RWPE2 (cell line): ENCODE results near the gene JAK1.

ENCODE experiments used
- ATAC-seq: fragments of 200-7000 bp; cut with Tn5 transposase; 3 replicates; pipeline ENCODE4 v1.9.1; 2021; ENCODE audit warnings: low read depth
- DNase-seq: peaks from one replicate; pipeline ENCODE4 v3.0.0-alpha.2; 2020; ENCODE audit warnings: low spot score
- H3K27ac ChIP-seq: fragments of 450-650 bp; 2 replicates; pipeline ENCODE4 v1.5.1; 2017; ENCODE audit warnings: mild to moderate bottlenecking; ENCODE audit not compliant: poor library complexity, severe bottlenecking
- H3K27me3 ChIP-seq: fragments of 250-450 bp; sonication (Bioruptor Pico); 2 replicates; pipeline ENCODE4 v1.5.1; 2021; ENCODE audit warnings: mild to moderate bottlenecking, moderate library complexity; ENCODE audit not compliant: insufficient read depth, poor library complexity, severe bottlenecking
- H3K36me3 ChIP-seq: fragments of 250-450 bp; sonication (Bioruptor Pico); 2 replicates; pipeline ENCODE4 v1.5.1; 2020; ENCODE audit warnings: low read depth, mild to moderate bottlenecking, moderate library complexity
- H3K4me1 ChIP-seq: fragments of 250-450 bp; sonication (Bioruptor Pico); 2 replicates; pipeline ENCODE4 v1.5.1; 2021; ENCODE audit warnings: mild to moderate bottlenecking, moderate library complexity; ENCODE audit not compliant: insufficient read depth, poor library complexity, severe bottlenecking
- H3K4me3 ChIP-seq: fragments of 250-450 bp; sonication (Bioruptor Pico); 2 replicates; pipeline ENCODE4 v1.5.1; 2021; ENCODE audit warnings: mild to moderate bottlenecking, moderate library complexity; ENCODE audit not compliant: severe bottlenecking
- H3K9me3 ChIP-seq: fragments of 250-450 bp; sonication (Bioruptor Pico); 2 replicates; pipeline ENCODE4 v1.5.1; 2021; ENCODE audit warnings: mild to moderate bottlenecking, moderate library complexity; ENCODE audit not compliant: severe bottlenecking
- CTCF ChIP-seq: fragments of 450-650 bp; IDR thresholded peaks from one replicate; pipeline ENCODE4 v1.5.1; 2017; ENCODE audit warnings: mild to moderate bottlenecking, moderate library complexity; ENCODE audit not compliant: poor library complexity, severe bottlenecking

JAK1 gene

DNA sequence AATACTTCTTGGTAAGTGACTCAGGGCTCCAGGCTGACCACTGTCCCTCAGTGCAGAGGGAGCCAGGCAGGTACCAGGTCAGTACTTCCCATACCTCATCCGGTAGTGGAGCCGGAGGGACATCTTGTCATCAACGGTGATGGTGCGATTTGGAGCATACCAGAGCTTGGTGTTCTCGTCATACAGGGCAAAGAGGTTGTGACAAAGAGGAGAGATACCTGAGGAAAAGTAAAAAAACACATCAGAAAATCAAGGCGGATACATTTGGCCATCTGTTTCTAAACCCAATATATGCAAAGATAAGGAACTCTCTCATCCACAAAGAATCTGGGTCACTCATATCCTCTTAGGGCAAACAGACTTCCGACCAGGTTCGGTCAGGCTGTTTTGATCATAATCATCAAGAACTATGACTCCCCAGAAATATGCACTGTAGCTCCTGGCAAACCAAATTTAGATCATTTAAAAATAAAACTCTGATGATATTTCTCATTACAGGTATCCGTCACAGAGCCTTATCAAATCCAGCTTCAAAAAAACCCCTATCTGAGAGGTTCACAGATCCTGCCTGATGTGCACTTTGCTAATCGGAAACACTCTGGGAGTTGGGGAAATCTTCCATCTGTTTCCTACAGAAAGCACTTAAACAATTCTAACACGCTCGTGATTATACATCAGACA lies 87.3 kb downstream of the JAK1 start:
- no peak overlapping the region for H3K4me3 ChIP-seq
- no peaks in the 10 kb centered on the region for H3K27me3 ChIP-seq
- H3K9me3 ChIP-seq: no peaks in the 10 kb centered on the region
- DNase-seq: no peak
- no peak for ATAC-seq
- H3K27ac ChIP-seq: no peak overlapping the region
- H3K36me3 ChIP-seq: peaks cover 9% of the 10 kb centered on the region; the same call in 1 of the 2 replicates
- no peak for TF ChIP-seq CTCF
- H3K4me1 ChIP-seq: no peaks in the 10 kb centered on the region

DNA sequence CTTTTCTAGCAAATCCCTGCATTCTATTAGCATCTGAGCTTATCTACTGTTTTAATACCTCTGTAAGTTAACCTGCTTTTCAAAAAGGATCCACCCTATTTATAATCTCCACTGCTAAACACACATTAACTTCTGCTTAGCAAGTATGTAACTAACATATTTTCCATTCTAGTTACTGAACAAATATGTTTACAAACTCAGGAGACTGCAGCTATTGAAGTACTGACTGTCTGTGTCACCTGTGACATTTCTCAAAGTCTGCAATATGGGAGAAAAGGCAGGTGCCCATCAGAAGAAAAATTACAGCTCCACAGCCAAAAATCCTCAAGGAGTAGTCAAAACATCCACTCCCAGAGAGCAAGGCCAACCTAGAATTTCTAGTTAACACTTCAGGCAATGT lies 88.3 kb downstream of the JAK1 start:
- Histone ChIP-seq H3K4me3 (no peak overlapping the region), H3K27me3 (no peaks in the 10 kb centered on the region), H3K9me3 (no peaks in the 10 kb centered on the region), H3K4me1 (no peaks in the 10 kb centered on the region), H3K27ac (no peak overlapping the region), H3K36me3 (peaks cover 9% of the 10 kb centered on the region; the same call in 1 of the 2 replicates)
- no peak for DNase-seq
- no peak for TF ChIP-seq CTCF
- no peak for ATAC-seq

- Histone ChIP-seq H3K4me3 (no peak overlapping the region), H3K36me3 (peaks cover 12% of the 10 kb centered on the region; the same call in 1 of the 2 replicates), H3K9me3 (no peaks in the 10 kb centered on the region), H3K27me3 (no peaks in the 10 kb centered on the region), H3K4me1 (no peaks in the 10 kb centered on the region), H3K27ac (no peak overlapping the region)
- TF ChIP-seq CTCF: no peak
- ATAC-seq (no peak), DNase-seq (no peak)
Observed at GRCh38 chr1:64877598-64877997, 88.8 kb downstream of the JAK1 start.

- H3K4me1 ChIP-seq: no peaks in the 10 kb centered on the region
- no peaks in the 10 kb centered on the region for H3K9me3 ChIP-seq
- H3K27me3 ChIP-seq: no peaks in the 10 kb centered on the region
- H3K27ac ChIP-seq: no peak overlapping the region
- no peak overlapping the region for H3K4me3 ChIP-seq
- no peak for TF ChIP-seq CTCF
- ATAC-seq (no peak), DNase-seq (no peak)
- peaks cover 16% of the 10 kb centered on the region; the same call in 1 of the 2 replicates for H3K36me3 ChIP-seq
Observed at GRCh38 chr1:64877151-64877550, 89.2 kb downstream of the JAK1 start.

GRCh38 chr1:64875606-64876005 lies 90.7 kb downstream of the JAK1 start:
- no peaks in the 10 kb centered on the region for H3K27me3 ChIP-seq
- ATAC-seq (no peak), DNase-seq (no peak)
- no peaks in the 10 kb centered on the region for H3K9me3 ChIP-seq
- H3K4me1 ChIP-seq: no peaks in the 10 kb centered on the region
- H3K36me3 ChIP-seq: peaks cover 18% of the 10 kb centered on the region; the same call in 1 of the 2 replicates
- H3K27ac ChIP-seq: no peak overlapping the region
- no peak overlapping the region for H3K4me3 ChIP-seq
- TF ChIP-seq CTCF: no peak
